Panc1 (cell line): ENCODE measurements around the gene ATXN1. TPM values are rescaled to one million over a fixed set of nuclear protein-coding genes. Genes with fewer than 3 reads are reported as not detected.

ENCODE experiments used
- ATAC-seq: fragments of 200-7000 bp; cut with Tn5 transposase; 2 replicates; pipeline ENCODE4 v1.9.1; 2020; ENCODE audit warnings: mild to moderate bottlenecking, moderate library complexity
- BruUV-seq: library from RNA; stranded (reverse); fragments of 400-500 nt; replicated peaks from 2 replicates; lab custom pipeline; 2021; lab: Mats Ljungman, UMichigan
- CTCF ChIA-PET: fragments of 300-600 bp; sonication (Branson Sonifier 250); formaldehyde crosslinking; loops from one replicate; lab custom pipeline; 2022; ENCODE audit warnings: antibody characterized with exemption; lab: Charles Lee
- POLR2A ChIA-PET: fragments of 300-600 bp; sonication (Branson Sonifier 250); formaldehyde crosslinking; loops from one replicate; lab custom pipeline; 2022; ENCODE audit warnings: antibody characterized with exemption; lab: Charles Lee
- DNase-seq: peaks from one replicate; pipeline ENCODE4 v3.0.0-alpha.2; 2010; ENCODE audit warnings: low read depth, low spot score
- H3K27ac ChIP-seq: 2 replicates; pipeline ENCODE4 v1.5.1; 2011; ENCODE audit warnings: mild to moderate bottlenecking, low read length, inconsistent platforms
- H3K27me3 ChIP-seq: fragments of 200-500 bp; sonication (Bioruptor generic); 2 replicates; pipeline ENCODE4 v1.6.0; 2014; ENCODE audit warnings: low read length, inconsistent platforms; ENCODE audit not compliant: control insufficient read depth, insufficient read depth
- H3K36me3 ChIP-seq: fragments of 200-500 bp; sonication (Bioruptor generic); 2 replicates; pipeline ENCODE4 v1.5.1; 2014; ENCODE audit warnings: inconsistent platforms, mild to moderate bottlenecking, low read length, moderate library complexity; ENCODE audit not compliant: control insufficient read depth, insufficient read depth
- H3K4me1 ChIP-seq: 2 replicates; pipeline ENCODE4 v1.5.1; 2011; ENCODE audit warnings: inconsistent platforms, mild to moderate bottlenecking, low read length, moderate library complexity; ENCODE audit not compliant: control insufficient read depth, insufficient read depth
- H3K4me3 ChIP-seq, 2 experiments: 2 replicates each; pipeline ENCODE4 v1.5.1; 2011 to 2012; ENCODE audit warnings: low read depth in 2 of 2, low read length in 2 of 2, mild to moderate bottlenecking in 2 of 2, inconsistent platforms in 1 of 2, moderate library complexity in 1 of 2
- H3K9me3 ChIP-seq: fragments of 200-500 bp; sonication (Bioruptor generic); 2 replicates; pipeline ENCODE4 v1.5.1; 2014; ENCODE audit warnings: low read depth, mild to moderate bottlenecking, inconsistent platforms, low read length, moderate library complexity; ENCODE audit not compliant: control insufficient read depth, insufficient read depth
- CTCF ChIP-seq: fragments of 450-650 bp; IDR thresholded peaks from 2 replicates; pipeline ENCODE4 v1.5.1; 2017; ENCODE audit warnings: mild to moderate bottlenecking
- POLR2AphosphoS5 ChIP-seq: IDR thresholded peaks from 2 replicates; pipeline ENCODE4 v1.6.1; 2012; ENCODE audit warnings: mild to moderate bottlenecking, low read depth, low read length, moderate library complexity
- REST ChIP-seq, 2 experiments: IDR thresholded peaks; 2 replicates each; pipeline ENCODE4 v1.6.1; 2011 to 2012; ENCODE audit warnings: low read depth in 2 of 2, control low read depth in 1 of 2, low read length in 1 of 2, mild to moderate bottlenecking in 1 of 2, moderate library complexity in 1 of 2; ENCODE audit not compliant: insufficient read depth in 1 of 2
- SIN3A ChIP-seq: IDR thresholded peaks from 2 replicates; pipeline ENCODE4 v1.6.1; 2012; ENCODE audit warnings: low read depth, mild to moderate bottlenecking, low read length, moderate library complexity, borderline replicate concordance; ENCODE audit not compliant: insufficient read depth
- TCF7L2 ChIP-seq: IDR thresholded peaks from 2 replicates; pipeline ENCODE4 v1.6.1; 2011; ENCODE audit warnings: mild to moderate bottlenecking, low read depth, low read length, inconsistent platforms
- in situ Hi-C: cut with HindIII; loops from 2 replicates; pipeline ENCODE4 v1.10.0; 2016; ENCODE audit warnings: low sequenced_read_pairs, low pct_unique_long_range_greater_than_20kb
- intact Hi-C: fragments of 100-400 bp; cut with micrococcal nuclease; formaldehyde crosslinking; loops from one replicate; pipeline ENCODE4 v1.10.0; 2022; ENCODE audit not compliant: unreplicated experiment
- total RNA-seq: library from RNA; stranded (reverse); gene quantifications from one replicate; pipeline ENCODE4 v1.2.1, GENCODE V29; 2021; ENCODE audit not compliant: unreplicated experiment

Gene ATXN1
- total RNA-seq, 1 experiment from 2014 or later = 67.1 TPM

GRCh38 chr6:16504609-16505008 lies 256.7 kb downstream of the ATXN1 start:
- in situ Hi-C loops (no loop called here), intact Hi-C loops (no loop called here)
- Histone ChIP-seq H3K27ac (no peak overlapping the region), H3K36me3 (no peaks in the 10 kb centered on the region), H3K27me3 (no peaks in the 10 kb centered on the region), H3K4me3 (no peak overlapping the region), H3K9me3 (no peaks in the 10 kb centered on the region), H3K4me1 (no peaks in the 10 kb centered on the region)
- DNase-seq (no peak), ATAC-seq (no peak)
- BruUV-seq = no TSS peak
- TF ChIP-seq CTCF (no peak), POLR2AphosphoS5 (no peak), REST (IDR thresholded peaks at IDR 0.05; ENCODE audit: insufficient read depth in 1 of 2, low read depth in 2 of 2, low read length in 1 of 2) (no peak), SIN3A (no peak), TCF7L2 (no peak)
- CTCF ChIA-PET = interaction anchor here (0.7 kb wide), 1 partner anchor 36 kb away, joined by 4 read pairs; no protein-coding TSS in a partner anchor
- POLR2A ChIA-PET = no interaction called here

DNA sequence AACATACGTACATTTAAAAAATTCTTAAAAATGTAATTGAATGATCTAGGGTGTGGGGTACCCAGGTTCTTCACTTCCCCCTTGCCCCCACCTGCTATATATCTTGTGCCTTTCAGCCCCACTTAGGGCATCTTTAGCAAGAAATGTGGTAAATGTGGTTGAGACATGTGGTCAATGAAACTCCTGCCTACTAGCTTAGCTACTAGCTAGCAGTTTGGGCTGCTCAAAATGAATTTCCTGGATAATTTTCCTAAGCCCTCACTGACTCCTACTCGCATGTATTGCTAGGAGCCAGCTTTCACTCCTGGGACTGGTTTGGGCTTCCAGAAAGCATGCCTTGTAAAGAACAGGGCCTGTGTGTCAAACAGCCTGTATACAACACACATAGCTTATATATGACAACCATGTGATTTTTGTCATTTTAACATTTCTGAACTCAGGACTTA lies 257.3 kb downstream of the ATXN1 start:
- Histone ChIP-seq H3K4me3 (no peak overlapping the region), H3K27ac (no peak overlapping the region), H3K36me3 (no peaks in the 10 kb centered on the region), H3K9me3 (no peaks in the 10 kb centered on the region), H3K27me3 (no peaks in the 10 kb centered on the region), H3K4me1 (no peaks in the 10 kb centered on the region)
- no TSS peak for BruUV-seq
- CTCF ChIA-PET = no interaction called here
- POLR2A ChIA-PET = no interaction called here
- in situ Hi-C loops = no loop called here
- TF ChIP-seq CTCF (no peak), TCF7L2 (no peak), REST (IDR thresholded peaks at IDR 0.05; ENCODE audit: insufficient read depth in 1 of 2, low read depth in 2 of 2, low read length in 1 of 2) (no peak), POLR2AphosphoS5 (no peak), SIN3A (no peak)
- DNase-seq (no peak), ATAC-seq (no peak)
- intact Hi-C loops = no loop called here
